HG03196 (cell line): ENCODE results near the gene EPHB3.

ENCODE experiments used
- ATAC-seq: cut with Tn5 transposase; IDR thresholded peaks from one replicate; pipeline ENCODE4 v1.9.1; 2021; ENCODE audit not compliant: unreplicated experiment

Gene EPHB3

GRCh38 chr3:184561061-184561912 is at the start of gene EPHB3:
TSS of gene EPHB3 (plus strand) at chr3:184561785. CDS start at chr3:184562236, 451 bp downstream.
- ATAC-seq = peak; percentile 82

GRCh38 chr3:184512621-184513020 is 49.0 kb upstream of the EPHB3 start:
- no peak for ATAC-seq

- peak; percentile 67 for ATAC-seq
These were observed 48.1 kb upstream of the EPHB3 start for GRCh38 chr3:184513276-184514170.

- ATAC-seq = no peak
These were observed 47.5 kb upstream of the EPHB3 start for GRCh38 chr3:184514171-184514490.

- no peak for ATAC-seq
These were observed 37.6 kb upstream of the EPHB3 start for GRCh38 chr3:184523825-184524615.

- no peak for ATAC-seq
These were observed 36.6 kb upstream of the EPHB3 start for GRCh38 chr3:184524981-184525336.

- ATAC-seq = no peak
These were observed 36.1 kb upstream of the EPHB3 start for GRCh38 chr3:184525337-184526087.

- ATAC-seq = no peak
These were observed 35.5 kb upstream of the EPHB3 start for GRCh38 chr3:184526088-184526433.

- no peak for ATAC-seq
These were observed 29.8 kb upstream of the EPHB3 start for GRCh38 chr3:184531626-184532280.

- no peak for ATAC-seq
These were observed 28.4 kb upstream of the EPHB3 start for GRCh38 chr3:184532940-184533732.

GRCh38 chr3:184537885-184538665 is 23.5 kb upstream of the EPHB3 start:
- ATAC-seq = no peak

GRCh38 chr3:184538666-184539431 is 22.7 kb upstream of the EPHB3 start:
- ATAC-seq = no peak

- ATAC-seq = no peak
These were observed 21.7 kb upstream of the EPHB3 start for GRCh38 chr3:184539801-184540435.

GRCh38 chr3:184540777-184541681 is 20.6 kb upstream of the EPHB3 start:
- no peak for ATAC-seq

- ATAC-seq = no peak
These were observed 19.6 kb upstream of the EPHB3 start for GRCh38 chr3:184541886-184542562.

- ATAC-seq = no peak
These were observed 19.0 kb upstream of the EPHB3 start for GRCh38 chr3:184542577-184542976.
